HepG2 (cell line): ENCODE results near the gene GPRIN1. TPM values are rescaled to one million over a fixed set of nuclear protein-coding genes. Genes with fewer than 3 reads are reported as not detected.

Source experiments
- ATAC-seq: fragments of 200-7000 bp; cut with Tn5 transposase; 3 replicates; pipeline ENCODE4 v1.9.1; 2020; ENCODE audit warnings: mild to moderate bottlenecking, moderate library complexity
- BruUV-seq: library from RNA; stranded (reverse); fragments of 400-500 nt; replicated peaks from 2 replicates; lab custom pipeline; 2021; lab: Mats Ljungman, UMichigan
- CTCF ChIA-PET: fragments of 300-600 bp; formaldehyde crosslinking; extraction: SDS; loops from one replicate; lab custom pipeline; 2021; ENCODE audit warnings: low total read pairs, inconsistent platforms, low intra/inter-chr PET ratio; lab: Yijun Ruan, JAX
- POLR2A ChIA-PET: fragments of 350-600 bp; sonication (Branson Sonifier 250); formaldehyde crosslinking; loops from one replicate; lab custom pipeline; 2020; ENCODE audit warnings: antibody characterized with exemption, inconsistent platforms; lab: Yijun Ruan, JAX
- DNase-seq: peaks from one replicate; pipeline ENCODE4 v3.0.0-alpha.2; 2015; ENCODE audit warnings: low spot score
- FAIRE-seq: peaks from 3 replicates; lab custom pipeline; 2011; peaks lifted over from hg19 to GRCh38; lab: Jason Lieb, UNC
- H2AFZ ChIP-seq: one replicate; pipeline ENCODE4 v1.6.1; 2011; ENCODE audit warnings: low read length, inconsistent platforms
- H3K27ac ChIP-seq: fragments of 300-600 bp; 3 replicates; pipeline ENCODE4 v1.8.0; 2011; ENCODE audit warnings: mixed run types, mild to moderate bottlenecking, mixed read lengths, low read length, inconsistent platforms; ENCODE audit not compliant: insufficient read depth; ENCODE audit errors: extremely low read length
- H3K27me3 ChIP-seq, 2 experiments: fragments of 200-600 bp in 1 of 2; 2 replicates in 1 of 2; 3 replicates in 1 of 2; pipeline versions ENCODE4 v1.6.0 to v1.8.0; 2011; ENCODE audit warnings: low read length in 2 of 2, mild to moderate bottlenecking in 2 of 2, moderate library complexity in 2 of 2, inconsistent platforms in 1 of 2; ENCODE audit not compliant: insufficient read depth in 2 of 2, control insufficient read depth in 1 of 2
- H3K36me3 ChIP-seq, 2 experiments: fragments of 200-600 bp in 1 of 2; replicated peaks in 1 of 2; 2 replicates in 1 of 2; 3 replicates in 1 of 2; pipeline versions ENCODE4 v1.5.1 to v1.8.0; 2011; ENCODE audit warnings: low read length in 2 of 2, inconsistent platforms in 1 of 2; ENCODE audit not compliant: insufficient read depth in 2 of 2, control insufficient read depth in 1 of 2
- H3K4me1 ChIP-seq: 2 replicates; pipeline ENCODE4 v1.5.1; 2012; ENCODE audit warnings: low read length, inconsistent platforms; ENCODE audit not compliant: insufficient read depth
- H3K4me2 ChIP-seq: 2 replicates; pipeline ENCODE4 v1.6.0; 2011; ENCODE audit warnings: low read depth, low read length, inconsistent platforms
- H3K4me3 ChIP-seq, 3 experiments: fragments of 200-600 bp in 1 of 3; sonication (generic), shearing (Covaris generic) in 1 of 3; replicated peaks in 1 of 3; 2 replicates each; pipeline ENCODE4 v1.5.1; 2011 to 2016; ENCODE audit warnings: low read length in 3 of 3, inconsistent platforms in 2 of 3, low read depth in 2 of 3, mild to moderate bottlenecking in 2 of 3, control low read depth in 1 of 3, mixed read lengths in 1 of 3; ENCODE audit not compliant: insufficient read depth in 1 of 3
- H3K79me2 ChIP-seq: one replicate; pipeline ENCODE4 v1.6.1; 2011; ENCODE audit warnings: low read length, inconsistent platforms; ENCODE audit not compliant: insufficient read depth
- H3K9ac ChIP-seq: 2 replicates; pipeline ENCODE4 v1.6.0; 2011; ENCODE audit warnings: mild to moderate bottlenecking, low read depth, low read length, inconsistent platforms; ENCODE audit not compliant: insufficient read depth
- H3K9me3 ChIP-seq: 2 replicates; pipeline ENCODE4 v1.5.1; 2012; ENCODE audit warnings: mild to moderate bottlenecking, low read length
- H4K20me1 ChIP-seq: 2 replicates; pipeline ENCODE4 v1.6.0; 2011; ENCODE audit warnings: inconsistent platforms, mild to moderate bottlenecking, low read length, moderate library complexity; ENCODE audit not compliant: insufficient read depth
- CREB1 ChIP-seq, 2 experiments: fragments of 450-650 bp in 1 of 2; IDR thresholded peaks; 2 replicates each; pipeline ENCODE4 v1.6.1; 2016 to 2017; ENCODE audit warnings: control low read depth in 1 of 2, mild to moderate bottlenecking in 1 of 2, missing compliant biosample characterization in 1 of 2, missing genetic modification characterization in 1 of 2
- MIER3 ChIP-seq: IDR thresholded peaks from 2 replicates; pipeline ENCODE4 v1.6.1; 2016; ENCODE audit warnings: missing compliant biosample characterization, borderline replicate concordance
- MYC ChIP-seq: sonication (generic); formaldehyde crosslinking; IDR thresholded peaks from 2 replicates; pipeline ENCODE4 v1.9.0; 2021; ENCODE audit warnings: missing genetic modification reagents, borderline replicate concordance
- ZNF18 ChIP-seq: sonication (generic); formaldehyde crosslinking; IDR thresholded peaks from 2 replicates; pipeline ENCODE4 v1.8.0; 2022; ENCODE audit warnings: mild to moderate bottlenecking, missing genetic modification reagents; ENCODE audit not compliant: insufficient replicate concordance
- ZNF337 ChIP-seq: sonication (generic); formaldehyde crosslinking; IDR thresholded peaks from 2 replicates; pipeline ENCODE4 v1.5.1; 2020; ENCODE audit warnings: missing genetic modification reagents, low read depth, mild to moderate bottlenecking, borderline replicate concordance
- ZNF414 ChIP-seq: sonication (generic); formaldehyde crosslinking; IDR thresholded peaks from 2 replicates; pipeline ENCODE4 v1.5.0; 2020; ENCODE audit warnings: missing genetic modification reagents
- ZNF503 ChIP-seq: sonication (generic); formaldehyde crosslinking; IDR thresholded peaks from 2 replicates; pipeline ENCODE4 v1.4.0; 2020; ENCODE audit warnings: missing genetic modification reagents
- ZNF724P ChIP-seq: sonication (generic); formaldehyde crosslinking; IDR thresholded peaks from 2 replicates; pipeline ENCODE4 v1.8.0; 2022; ENCODE audit warnings: missing genetic modification reagents, borderline replicate concordance
- WGBS: methylation state at CpG from one replicate; pipeline ENCODE4 v1.1.6; 2017; ENCODE audit warnings: low lambda C conversion rate; 5-methylcytosine and 5-hydroxymethylcytosine counted together
- in situ Hi-C: cut with HindIII; loops from 2 replicates; pipeline ENCODE4 v1.10.0; 2017; ENCODE audit warnings: low pct_unique_long_range_greater_than_20kb; ENCODE audit not compliant: extremely low pct_ligation_motif_present
- intact Hi-C: fragments of 100-400 bp; cut with micrococcal nuclease; formaldehyde crosslinking; loops from one replicate; pipeline ENCODE4 v1.10.0; 2022; ENCODE audit not compliant: unreplicated experiment
- polyA plus RNA-seq, 8 experiments: library from polyadenylated mRNA; depleted of rRNA in 3 of 8; stranded (reverse) in 7 of 8; unstranded in 1 of 8; fragments of >200 nt; fragmentation: Illumina TruSeq in 4 of 8; extraction: Trizol in 4 of 8; gene quantifications; 2 replicates each; pipeline versions ENCODE4 v1.2.1 to v1.2.3, GENCODE V29; 2011 to 2016; ENCODE audit warnings: low read depth in 4 of 8, missing spikeins in 1 of 8, mixed read lengths in 1 of 8; ENCODE audit not compliant: insufficient read depth in 1 of 8
- total RNA-seq, 5 experiments: library from RNA; depleted of rRNA; stranded (reverse); fragments of >200 nt; fragmentation: Illumina TruSeq; extraction: Trizol; gene quantifications; 2 replicates each; pipeline ENCODE4 v1.2.3, GENCODE V29; 2016; ENCODE audit warnings: low read depth in 1 of 5

The GPRIN1 gene
- total and polyA plus RNA-seq, 2 of the 13 experiments (the other 11 are each of a cell fraction or from before 2014, with no cell fraction given): 0.32 to 2.0 TPM

GRCh38 chr5:176653401-176654385 lies 43.7 kb upstream of the GPRIN1 start:
- ChIA-PET POLR2A (no interaction called here), CTCF (no interaction called here)
- WGBS: 92% methylated on average over 15 of the region's 18 CpGs
- no peak for ATAC-seq
- H3K9ac ChIP-seq: no peak overlapping the region
- no peaks in the 10 kb centered on the region for H3K79me2 ChIP-seq
- no peak overlapping the region for H3K4me3 ChIP-seq
- no TSS peak for BruUV-seq
- in situ Hi-C loops: no loop called here
- H4K20me1 ChIP-seq: no peaks in the 10 kb centered on the region
- no peak overlapping the region for H3K27ac ChIP-seq
- no peaks in the 10 kb centered on the region; a peak in 1 of 5 replicates for H3K36me3 ChIP-seq
- H2AFZ ChIP-seq: no peak overlapping the region
- no peaks in the 10 kb centered on the region for H3K9me3 ChIP-seq
- no peak for FAIRE-seq
- TF ChIP-seq CREB1 (IDR thresholded peaks at IDR 0.05): peak; percentile 8; the same call in 1 of the 2 replicates
- no peak for TF ChIP-seq CREB1 (CRISPR knock-in tag; IDR thresholded peaks at IDR 0.05)
- no peak for TF ChIP-seq ZNF503
- peaks cover 9% of the 10 kb centered on the region for H3K4me1 ChIP-seq
- no peaks in the 10 kb centered on the region for H3K27me3 ChIP-seq
- no peak for DNase-seq
- intact Hi-C loops: no loop called here
- no peak overlapping the region for H3K4me2 ChIP-seq

- DNase-seq: no peak
- no peak overlapping the region for H2AFZ ChIP-seq
- H3K4me3 ChIP-seq: no peak overlapping the region
- ChIA-PET POLR2A (no interaction called here), CTCF (no interaction called here)
- in situ Hi-C loops (no loop called here), intact Hi-C loops (no loop called here)
- no peaks in the 10 kb centered on the region for H3K27me3 ChIP-seq
- H3K4me2 ChIP-seq: no peak overlapping the region
- peaks cover 11% of the 10 kb centered on the region for H3K4me1 ChIP-seq
- no peaks in the 10 kb centered on the region for H4K20me1 ChIP-seq
- ATAC-seq: no peak
- BruUV-seq: no TSS peak
- H3K79me2 ChIP-seq: no peaks in the 10 kb centered on the region
- H3K9ac ChIP-seq: no peak overlapping the region
- 84% methylated on average over 8 of the region's 8 CpGs for WGBS
- no peaks in the 10 kb centered on the region; a peak in 1 of 5 replicates for H3K36me3 ChIP-seq
- FAIRE-seq: no peak
- H3K9me3 ChIP-seq: no peaks in the 10 kb centered on the region
- H3K27ac ChIP-seq: no peak overlapping the region
- TF ChIP-seq ZNF414 (CRISPR knock-in tag) (no peak), MIER3 (CRISPR knock-in tag) (no peak), ZNF18 (CRISPR knock-in tag) (no peak), ZNF724P (no peak), ZNF337 (no peak), MYC (CRISPR knock-in tag) (no peak)
These were observed 42.2 kb upstream of the GPRIN1 start for GRCh38 chr5:176652136-176652535.
